GOT3 (cell line): ENCODE measurements around the gene TMEM243.
"Not testable (repeated sequence)": the region's sequence is repeated elsewhere in the genome, so short reads cannot be mapped to it uniquely, and the experiment has no call there.

Source experiments
- DNase-seq: peaks from one replicate; lab custom pipeline; 2025; ENCODE audit warnings: mixed read lengths; lab: John Stamatoyannopoulos, UW

The TMEM243 gene

DNA sequence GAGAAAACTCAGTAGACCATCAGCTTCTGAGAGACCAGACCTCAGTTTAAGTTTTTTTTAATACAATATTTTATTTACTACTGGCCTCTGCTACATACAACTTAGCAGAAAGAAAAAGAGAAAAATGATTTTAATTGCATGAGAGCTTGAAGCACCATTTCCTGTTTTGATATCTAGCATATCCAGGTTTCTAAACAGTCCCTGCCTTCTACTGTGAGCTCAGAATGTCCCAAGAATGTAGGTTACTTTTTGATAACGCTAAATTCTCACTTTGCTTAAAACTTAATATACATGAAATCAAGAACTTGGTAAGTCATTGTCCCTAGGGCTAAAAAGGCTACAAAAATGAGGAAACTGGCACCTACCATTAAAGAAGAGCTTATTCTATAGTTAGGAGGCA, 7.0 kb downstream of the TMEM243 start:
- no peak for DNase-seq

- no peak for DNase-seq
Measured at GRCh38 chr7:87210506-87210905, 9.0 kb downstream of the TMEM243 start.

- DNase-seq = no peak
Measured at GRCh38 chr7:87209295-87209924, 10.1 kb downstream of the TMEM243 start.

DNA sequence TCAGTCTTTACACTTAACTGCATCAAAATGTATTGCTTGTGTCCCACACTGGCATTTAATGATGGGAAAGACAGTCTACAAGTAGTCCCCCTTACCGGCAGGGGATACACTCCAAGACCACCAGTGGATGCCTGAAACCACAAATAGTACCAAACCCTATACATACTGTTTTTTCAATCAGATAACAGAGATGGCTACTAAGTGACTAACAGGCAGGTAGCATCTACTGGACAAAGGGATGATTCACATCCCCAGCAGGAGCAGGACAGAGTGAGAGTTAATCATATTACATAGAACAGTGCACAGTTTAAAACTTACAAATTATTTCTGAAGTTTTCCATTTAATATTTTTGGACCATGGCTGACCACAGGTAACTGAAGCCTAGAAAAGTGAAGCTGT, 13.2 kb downstream of the TMEM243 start:
- DNase-seq = no peak

DNA sequence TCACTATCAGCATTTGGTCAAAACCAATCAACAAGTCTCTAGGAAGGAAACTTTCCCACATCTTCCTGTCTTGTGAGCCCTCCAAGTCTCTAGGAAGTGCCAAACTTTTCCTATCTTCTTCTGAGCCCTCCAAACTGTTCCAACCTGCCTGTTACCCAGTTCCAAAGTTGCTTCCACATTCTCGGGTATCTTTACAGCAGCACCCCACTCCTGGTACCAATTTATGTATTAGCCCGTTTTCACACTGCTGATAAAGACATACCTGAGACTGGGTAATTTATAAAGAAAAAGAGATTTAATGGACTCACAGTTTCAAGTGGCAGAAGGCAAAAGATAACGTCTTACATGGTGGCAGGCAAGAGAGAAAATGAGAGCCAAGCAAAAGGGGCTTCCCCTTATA, 13.8 kb downstream of the TMEM243 start:
- not testable (repeated sequence) for DNase-seq

DNA sequence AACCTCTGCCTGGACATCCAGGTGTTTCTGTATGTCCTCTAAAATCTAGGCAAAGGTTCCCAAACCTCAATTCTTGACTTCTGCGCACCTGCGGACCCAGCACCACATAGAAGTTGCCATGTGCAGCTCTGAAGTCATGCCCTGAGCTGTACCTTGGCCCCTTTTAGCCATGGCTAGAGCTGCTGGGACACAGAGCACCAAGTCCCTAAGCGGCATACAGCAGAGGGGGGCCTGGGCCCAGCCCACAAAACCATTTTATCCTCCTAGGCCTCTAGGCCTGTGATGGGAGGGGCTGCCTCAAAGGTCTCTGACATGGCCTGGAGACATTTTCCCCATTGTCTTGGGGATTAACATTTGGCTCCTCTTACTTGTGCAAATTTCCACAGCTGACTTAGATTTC, 14.6 kb downstream of the TMEM243 start:
- DNase-seq = no peak

DNA sequence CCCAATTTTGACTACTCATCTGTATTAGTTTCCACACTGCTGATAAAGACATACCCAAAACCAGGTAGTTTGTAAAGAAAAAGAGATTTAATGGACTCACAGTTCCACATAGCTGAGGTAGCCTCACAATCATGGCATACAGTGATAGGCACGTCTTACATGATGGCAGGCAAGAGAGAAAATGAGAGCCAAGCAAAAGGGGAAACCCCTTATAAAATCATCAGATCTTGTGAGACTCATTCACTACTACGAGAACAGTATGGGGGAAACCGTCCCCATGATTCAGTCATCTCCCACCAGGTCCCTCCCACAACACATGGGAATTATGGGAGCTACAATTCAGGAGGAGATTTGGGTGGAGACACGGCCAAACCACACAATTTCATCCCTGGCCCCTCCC, 15.6 kb downstream of the TMEM243 start:
- DNase-seq = not testable (repeated sequence)

- no peak for DNase-seq
Measured at GRCh38 chr7:87202705-87203104, 16.8 kb downstream of the TMEM243 start.

- no peak for DNase-seq
Measured at GRCh38 chr7:87202208-87202607, 17.3 kb downstream of the TMEM243 start.

GRCh38 chr7:87199700-87200450, 19.7 kb downstream of the TMEM243 start:
- DNase-seq = no peak

GRCh38 chr7:87199241-87199640, 20.3 kb downstream of the TMEM243 start:
- DNase-seq = no peak

DNA sequence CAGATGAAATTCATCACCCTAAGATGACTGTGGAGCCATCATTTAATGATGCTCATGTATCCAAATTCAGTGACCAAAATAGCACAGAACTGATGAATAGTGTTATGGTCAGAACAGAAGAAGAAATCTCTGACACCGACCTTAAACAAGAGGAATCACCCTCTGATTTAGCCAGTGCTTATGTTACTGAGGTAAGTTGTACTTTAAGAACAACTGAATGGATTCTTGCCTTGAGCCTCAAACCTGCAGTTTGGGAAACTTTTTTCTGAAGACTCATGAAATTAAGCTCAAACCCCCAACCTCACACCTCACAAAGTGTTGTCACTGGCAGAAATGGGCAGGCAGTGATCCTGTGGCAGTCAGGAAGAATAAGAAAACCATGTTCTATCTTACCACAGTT, 25.6 kb downstream of the TMEM243 start:
- DNase-seq = no peak

GRCh38 chr7:87192784-87193487, 26.6 kb downstream of the TMEM243 start:
- no peak for DNase-seq

DNA sequence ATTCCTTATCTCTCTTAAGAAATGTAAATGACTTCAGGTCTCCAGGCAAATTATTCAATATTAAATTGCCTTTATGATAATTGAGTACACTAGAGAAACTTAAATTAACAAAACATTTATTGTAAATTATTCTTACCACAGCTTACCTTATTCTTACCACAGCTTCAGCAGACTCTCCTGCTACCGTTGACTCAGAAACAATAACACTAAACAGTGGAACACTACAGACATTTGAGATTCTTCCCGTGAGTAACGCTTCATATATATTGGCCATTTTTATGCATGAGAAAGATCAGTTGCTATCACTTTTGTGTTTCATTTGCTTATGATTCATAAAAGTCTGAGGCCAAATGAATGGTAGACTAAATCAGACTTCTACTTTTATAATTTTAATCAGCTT, 28.7 kb downstream of the TMEM243 start:
- DNase-seq = no peak

- DNase-seq = no peak
Measured at GRCh38 chr7:87188930-87189329, 30.6 kb downstream of the TMEM243 start.

DNA sequence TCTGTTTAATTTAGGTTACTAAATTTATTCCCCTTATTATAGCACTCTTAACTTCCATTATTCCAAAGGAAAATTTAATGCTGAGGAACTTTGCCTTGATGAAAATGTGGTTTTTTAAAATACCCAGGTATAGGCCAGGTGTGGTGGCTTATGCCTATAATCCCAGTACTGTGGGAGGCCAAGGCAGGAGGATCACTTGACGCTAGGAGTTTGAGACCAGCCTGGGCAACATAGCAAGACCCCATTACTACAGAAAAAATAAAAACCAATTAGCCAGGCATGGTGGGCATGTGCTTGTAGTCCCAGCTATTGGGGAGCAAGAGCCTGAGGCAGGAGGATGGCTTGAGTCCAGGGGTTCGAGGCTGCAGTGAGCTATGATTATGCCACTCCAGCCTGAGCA, 32.4 kb downstream of the TMEM243 start:
- no peak for DNase-seq

GRCh38 chr7:87179180-87179579, 40.4 kb downstream of the TMEM243 start:
- no peak for DNase-seq

GRCh38 chr7:87178320-87178719, 41.2 kb downstream of the TMEM243 start:
- no peak for DNase-seq

DNA sequence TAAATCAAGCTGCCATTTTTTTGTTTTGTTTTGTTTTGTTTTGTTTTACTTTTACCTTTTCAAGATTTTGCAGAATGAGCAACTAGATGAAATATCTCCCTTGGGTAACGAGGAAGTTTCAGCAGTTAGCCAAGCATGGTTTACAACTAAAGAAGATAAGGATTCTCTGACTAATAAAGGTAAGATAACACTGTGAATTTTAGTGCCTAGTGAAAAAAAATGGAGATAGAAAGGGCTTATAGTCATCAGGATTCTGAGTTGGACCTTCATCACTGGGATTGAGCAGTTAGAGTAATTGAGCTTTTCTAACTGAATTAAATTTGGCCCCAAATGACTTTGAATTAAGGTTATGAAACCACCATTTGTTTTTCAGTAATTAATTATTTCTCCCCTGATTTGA, 46.1 kb downstream of the TMEM243 start:
- no peak for DNase-seq

DNA sequence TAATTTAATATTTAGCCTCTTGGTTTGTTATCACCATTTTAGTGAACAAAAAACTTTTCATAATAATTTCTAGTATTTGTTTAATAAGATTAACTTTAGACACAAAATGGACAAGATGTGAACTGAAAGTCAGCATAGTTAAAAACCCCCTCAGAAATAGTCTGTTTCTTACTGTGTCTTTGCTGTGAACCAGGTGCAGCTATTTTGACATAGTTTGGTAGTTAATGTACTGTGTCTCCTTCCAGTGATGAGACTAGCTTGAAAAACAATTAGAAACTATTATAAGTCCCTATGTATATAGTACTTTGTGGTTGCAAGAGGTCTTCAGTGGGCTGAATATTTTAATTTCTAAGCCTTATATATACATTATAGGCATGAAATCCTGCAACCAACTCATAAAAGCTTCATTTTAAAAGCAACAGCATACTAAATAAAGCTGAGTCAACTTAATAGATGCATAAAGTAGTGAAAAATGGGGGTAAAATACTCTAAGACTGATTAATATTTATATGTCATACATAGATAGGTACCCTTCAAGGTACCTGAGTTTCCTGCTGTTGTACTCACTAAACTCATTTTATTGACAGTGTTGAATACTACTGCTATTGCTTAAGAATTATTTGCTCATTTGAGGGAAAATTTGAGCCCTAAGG, 48.1 kb downstream of the TMEM243 start:
- no peak for DNase-seq

- no peak for DNase-seq
Measured at GRCh38 chr7:87170828-87171227, 48.7 kb downstream of the TMEM243 start.

DNA sequence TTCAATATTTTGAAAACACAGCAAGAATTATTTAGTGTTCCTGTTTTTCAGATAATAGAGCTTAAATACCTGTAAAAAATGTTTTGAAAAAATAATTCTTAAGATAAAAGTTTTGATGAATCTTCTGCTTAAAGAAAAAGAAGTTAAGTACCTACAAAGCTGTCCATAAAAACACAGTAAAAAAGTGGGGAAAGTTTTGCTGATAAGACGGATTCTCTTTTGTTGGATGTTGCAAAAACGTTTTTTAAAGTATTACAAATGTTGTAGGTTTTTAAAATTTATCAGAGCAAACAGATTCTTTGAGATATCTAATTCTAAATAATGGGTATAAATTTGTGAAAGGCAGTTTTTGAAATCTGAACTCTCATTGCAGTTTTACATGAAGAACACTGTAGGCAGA, 55.1 kb downstream of the TMEM243 start:
- no peak for DNase-seq

GRCh38 chr7:87159538-87159937, 60.0 kb downstream of the TMEM243 start:
- no peak for DNase-seq
